Measurements from ENCODE around the gene JAG1. TPM values are rescaled to one million over a fixed set of nuclear protein-coding genes. Genes with fewer than 3 reads are reported as not detected.

Gene JAG1
- total and polyA plus RNA-seq, 4 donors, result 11.9 to 70.3 (median 46.8) TPM

GRCh38 chr20:10699489-10699888 is 25.7 kb upstream of the JAG1 start:
- Histone ChIP-seq H3K27ac (ENCODE audit: low read depth in 1 of 2, low read length in 1 of 2) (no peak overlapping the region), H3K27me3 (ENCODE audit: control insufficient read depth in 3 of 3, insufficient read depth in 3 of 3, low read length in 2 of 3) (no peaks in the 10 kb centered on the region), H3K36me3 (ENCODE audit: control insufficient read depth in 4 of 4, insufficient read depth in 4 of 4, low read length in 4 of 4) (no peaks in the 10 kb centered on the region), H3K4me3 (no peak overlapping the region), H3K9ac (ENCODE audit: insufficient read depth in 1 of 2, low read length in 2 of 2) (no peak overlapping the region), H3K4me1 (ENCODE audit: control insufficient read depth in 5 of 5, insufficient read depth in 5 of 5, low read length in 5 of 5) (no peaks in the 10 kb centered on the region), H3K9me3 (ENCODE audit: control insufficient read depth in 4 of 4, insufficient read depth in 3 of 4, low read length in 3 of 4) (peaks cover 0 to 2% (median 0%) of the 10 kb centered on the region in 4 donors)
- ATAC-seq (ENCODE audit: insufficient read depth, low FRiP score), result no peak
- TF ChIP-seq CTCF (IDR thresholded peaks at IDR 0.05; ENCODE audit: control extremely low read depth, extremely low read depth), result no peak
- no peak for DNase-seq
- 65 to 86% methylated on average over 2 of the region's 2 CpGs for WGBS, 2 donors

GRCh38 chr20:10696650-10697049 is 22.9 kb upstream of the JAG1 start:
- ATAC-seq (ENCODE audit: insufficient read depth, low FRiP score), result no peak

GRCh38 chr20:10689385-10689784 is 15.6 kb upstream of the JAG1 start:
- no peaks in the 10 kb centered on the region for H3K27me3 ChIP-seq (ENCODE audit: control insufficient read depth in 3 of 3, insufficient read depth in 3 of 3, low read length in 2 of 3)
- no peak overlapping the region for H3K4me3 ChIP-seq
- 81 to 95% methylated on average over 1 of the region's 1 CpG for WGBS, 2 donors
- ATAC-seq (ENCODE audit: insufficient read depth, low FRiP score) (no peak), DNase-seq (no peak)
- TF ChIP-seq CTCF (IDR thresholded peaks at IDR 0.05; ENCODE audit: control extremely low read depth, extremely low read depth), result no peak
- no peak overlapping the region for H3K9ac ChIP-seq (ENCODE audit: insufficient read depth in 1 of 2, low read length in 2 of 2)
- no peak overlapping the region for H3K27ac ChIP-seq (ENCODE audit: low read depth in 1 of 2, low read length in 1 of 2)
- H3K9me3 ChIP-seq (ENCODE audit: control insufficient read depth in 4 of 4, insufficient read depth in 3 of 4, low read length in 3 of 4), result no peaks in the 10 kb centered on the region
- H3K36me3 ChIP-seq (ENCODE audit: control insufficient read depth in 4 of 4, insufficient read depth in 4 of 4, low read length in 4 of 4), result no peaks in the 10 kb centered on the region
- H3K4me1 ChIP-seq (ENCODE audit: control insufficient read depth in 5 of 5, insufficient read depth in 5 of 5, low read length in 5 of 5), result peaks cover 0 to 2% (median 0%) of the 10 kb centered on the region in 5 donors

More at GRCh38 chr20:10696650-10697049, 22.9 kb upstream of the JAG1 start:
- Histone ChIP-seq H3K9me3 (ENCODE audit: control insufficient read depth in 4 of 4, insufficient read depth in 3 of 4, low read length in 3 of 4) (peaks cover 0 to 2% (median 0%) of the 10 kb centered on the region in 4 donors), H3K9ac (ENCODE audit: insufficient read depth in 1 of 2, low read length in 2 of 2) (no peak overlapping the region), H3K27me3 (ENCODE audit: control insufficient read depth in 3 of 3, insufficient read depth in 3 of 3, low read length in 2 of 3) (no peaks in the 10 kb centered on the region), H3K4me1 (ENCODE audit: control insufficient read depth in 5 of 5, insufficient read depth in 5 of 5, low read length in 5 of 5) (no peaks in the 10 kb centered on the region), H3K36me3 (ENCODE audit: control insufficient read depth in 4 of 4, insufficient read depth in 4 of 4, low read length in 4 of 4) (no peaks in the 10 kb centered on the region), H3K4me3 (no peak overlapping the region), H3K27ac (ENCODE audit: low read depth in 1 of 2, low read length in 1 of 2) (no peak overlapping the region)
- DNase-seq, result no peak
- no peak for TF ChIP-seq CTCF (IDR thresholded peaks at IDR 0.05; ENCODE audit: control extremely low read depth, extremely low read depth)
- WGBS, 2 donors, result 73 to 75% methylated on average over 5 of the region's 5 CpGs

GRCh38 chr20:10687895-10688294 is 14.1 kb upstream of the JAG1 start:
- peaks cover 0 to 2% (median 0%) of the 10 kb centered on the region in 5 donors for H3K4me1 ChIP-seq (ENCODE audit: control insufficient read depth in 5 of 5, insufficient read depth in 5 of 5, low read length in 5 of 5)
- no peak for TF ChIP-seq CTCF (IDR thresholded peaks at IDR 0.05; ENCODE audit: control extremely low read depth, extremely low read depth)
- no peaks in the 10 kb centered on the region for H3K9me3 ChIP-seq (ENCODE audit: control insufficient read depth in 4 of 4, insufficient read depth in 3 of 4, low read length in 3 of 4)
- H3K4me3 ChIP-seq, result no peak overlapping the region
- ATAC-seq (ENCODE audit: insufficient read depth, low FRiP score) (no peak), DNase-seq (no peak)
- H3K27me3 ChIP-seq (ENCODE audit: control insufficient read depth in 3 of 3, insufficient read depth in 3 of 3, low read length in 2 of 3), result no peaks in the 10 kb centered on the region
- H3K27ac ChIP-seq (ENCODE audit: low read depth in 1 of 2, low read length in 1 of 2), result no peak overlapping the region
- H3K9ac ChIP-seq (ENCODE audit: insufficient read depth in 1 of 2, low read length in 2 of 2), result no peak overlapping the region
- WGBS, 2 donors, result 92 to 93% methylated on average over 5 of the region's 5 CpGs
- no peaks in the 10 kb centered on the region for H3K36me3 ChIP-seq (ENCODE audit: control insufficient read depth in 4 of 4, insufficient read depth in 4 of 4, low read length in 4 of 4)
